ENCODE measurements around the gene SMCHD1.
"Not testable (repeated sequence)": the region's sequence is repeated elsewhere in the genome, so short reads cannot be mapped to it uniquely, and the experiment has no call there.

SMCHD1 gene

DNA sequence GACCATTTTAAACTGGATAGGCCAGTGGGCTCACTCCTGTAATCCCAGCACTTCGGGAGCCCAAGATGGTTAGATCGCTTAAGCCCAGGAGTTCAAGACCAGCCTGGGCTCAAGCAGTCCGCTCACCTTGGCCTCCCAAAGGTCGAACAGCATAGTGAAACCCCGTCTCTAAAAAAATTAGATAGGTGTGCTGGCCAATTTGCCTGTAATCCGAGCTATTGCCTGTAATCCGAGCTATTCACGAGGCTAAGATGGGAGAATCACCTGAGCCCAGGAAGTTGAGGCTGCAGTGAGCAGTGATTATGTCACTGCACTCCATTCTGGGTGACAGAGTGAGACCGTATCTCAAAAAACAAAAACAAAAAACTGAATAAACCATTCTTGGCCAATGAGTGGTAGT, 138.6 kb downstream of the SMCHD1 start:
- no peak for TF ChIP-seq POLR2A (IDR thresholded peaks at IDR 0.05; ENCODE audit: low read depth, low read length)
- DNase-seq (ENCODE audit: insufficient read length, low spot score) (no peak), FAIRE-seq (no peak)

- no peak for TF ChIP-seq POLR2A (IDR thresholded peaks at IDR 0.05; ENCODE audit: low read depth, low read length)
- no peak for FAIRE-seq
- DNase-seq (ENCODE audit: insufficient read length, low spot score): no peak
Measured at GRCh38 chr18:2797951-2798350, 142.4 kb downstream of the SMCHD1 start.

DNA sequence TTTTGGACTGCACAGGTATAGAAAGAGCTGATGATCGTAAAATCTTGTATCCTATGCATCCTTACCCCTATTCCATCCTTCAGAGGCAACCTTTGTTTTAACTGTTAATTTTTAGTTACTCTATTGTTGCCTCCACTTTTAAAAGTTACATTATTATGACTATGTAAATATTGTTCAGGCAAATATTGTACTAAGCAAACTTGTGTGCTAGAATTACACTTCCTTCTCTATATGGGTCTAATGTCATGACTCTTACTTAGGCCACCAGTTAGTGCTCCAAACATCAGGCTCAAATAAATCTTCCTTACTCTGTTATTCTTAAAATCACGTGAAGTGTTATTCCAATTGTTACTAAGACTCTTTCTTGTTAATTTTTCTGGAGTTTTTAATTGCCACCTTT, 143.8 kb downstream of the SMCHD1 start:
- TF ChIP-seq POLR2A (IDR thresholded peaks at IDR 0.05; ENCODE audit: low read depth, low read length): no peak
- DNase-seq (ENCODE audit: insufficient read length, low spot score) (no peak), FAIRE-seq (no peak)

- no peak for TF ChIP-seq POLR2A (IDR thresholded peaks at IDR 0.05; ENCODE audit: low read depth, low read length)
- peak; percentile 71 for FAIRE-seq
- DNase-seq (ENCODE audit: insufficient read length, low spot score): no peak
Measured at GRCh38 chr18:2805970-2806943, 150.7 kb downstream of the SMCHD1 start.

- not testable (repeated sequence) for FAIRE-seq
Measured at GRCh38 chr18:2808640-2809039, 153.1 kb downstream of the SMCHD1 start.

DNA sequence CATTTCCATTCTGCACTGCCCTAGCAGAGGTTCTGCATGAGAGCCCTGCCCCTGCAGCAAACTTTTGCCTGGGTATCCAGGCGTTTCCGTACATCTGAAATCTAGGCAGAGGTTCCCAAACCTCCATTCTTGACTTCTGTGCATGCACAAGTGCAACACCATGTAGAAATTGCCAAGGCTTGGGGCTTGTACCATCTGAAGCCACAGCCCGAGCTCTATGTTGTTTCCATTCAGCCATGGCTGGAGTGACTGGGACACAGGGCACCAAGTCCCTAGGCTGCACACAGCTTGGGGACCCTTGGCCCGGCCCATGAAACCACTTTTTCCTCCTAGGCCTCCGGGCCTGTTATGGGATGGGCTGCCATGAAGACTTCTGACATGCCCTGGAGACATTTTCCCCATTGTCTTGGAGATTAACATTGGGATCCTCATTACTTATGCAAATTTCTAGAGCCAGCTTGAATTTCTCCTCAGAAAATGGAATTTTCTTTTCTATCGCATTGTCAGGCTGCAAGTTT, 154.2 kb downstream of the SMCHD1 start:
- not testable (repeated sequence) for FAIRE-seq; DNase-seq (ENCODE audit: insufficient read length, low spot score)

More at GRCh38 chr18:2808640-2809039, 153.1 kb downstream of the SMCHD1 start:
- DNase-seq (ENCODE audit: insufficient read length, low spot score): not testable (repeated sequence)

DNA sequence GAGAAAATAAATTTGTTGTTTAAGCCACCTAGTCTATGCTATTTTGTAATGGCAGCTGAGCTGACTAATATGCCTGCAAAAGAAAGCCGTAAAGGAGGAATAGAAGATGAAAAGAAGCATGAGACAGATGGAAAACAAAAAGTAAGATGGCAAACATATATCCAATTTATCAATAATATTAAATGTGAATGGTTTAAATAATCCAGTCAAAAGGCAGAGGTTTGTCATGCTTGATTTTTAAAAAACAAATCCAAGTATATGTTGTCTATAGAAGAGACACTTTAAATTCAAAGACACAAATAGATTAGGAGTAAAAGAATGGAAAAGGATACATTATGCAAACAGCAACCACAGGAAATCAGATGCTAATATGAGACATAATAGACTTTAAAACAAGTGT, 155.9 kb downstream of the SMCHD1 start:
- TF ChIP-seq POLR2A (IDR thresholded peaks at IDR 0.05; ENCODE audit: low read depth, low read length): no peak
- no peak for FAIRE-seq
- DNase-seq (ENCODE audit: insufficient read length, low spot score): no peak

DNA sequence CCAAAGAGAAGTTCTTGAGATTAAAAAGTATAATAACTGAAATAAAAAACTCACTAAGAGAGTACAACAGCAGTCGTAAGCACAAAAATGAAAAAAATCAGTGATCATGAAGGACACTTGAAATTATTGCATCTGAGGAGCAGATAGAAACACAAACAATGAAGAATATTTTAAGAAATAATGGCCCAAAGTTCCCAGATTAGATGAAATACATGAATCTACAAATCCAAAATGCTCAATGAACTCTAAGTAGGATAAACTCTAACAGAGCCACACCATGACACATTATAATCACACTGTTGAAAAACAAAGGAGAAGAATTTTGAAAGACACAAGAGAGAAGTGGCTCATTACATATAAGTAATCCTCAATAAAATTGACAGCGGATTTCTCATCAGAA, 159.4 kb downstream of the SMCHD1 start:
- FAIRE-seq: no peak
- TF ChIP-seq POLR2A (IDR thresholded peaks at IDR 0.05; ENCODE audit: low read depth, low read length): no peak
- no peak for DNase-seq (ENCODE audit: insufficient read length, low spot score)

GRCh38 chr18:2818281-2818680, 162.8 kb downstream of the SMCHD1 start:
- DNase-seq (ENCODE audit: insufficient read length, low spot score) (no peak), FAIRE-seq (no peak)
- TF ChIP-seq POLR2A (IDR thresholded peaks at IDR 0.05; ENCODE audit: low read depth, low read length): no peak

- FAIRE-seq: no peak
- TF ChIP-seq POLR2A (IDR thresholded peaks at IDR 0.05; ENCODE audit: low read depth, low read length): no peak
- DNase-seq (ENCODE audit: insufficient read length, low spot score): no peak
Measured at GRCh38 chr18:2821695-2822094, 166.2 kb downstream of the SMCHD1 start.

DNA sequence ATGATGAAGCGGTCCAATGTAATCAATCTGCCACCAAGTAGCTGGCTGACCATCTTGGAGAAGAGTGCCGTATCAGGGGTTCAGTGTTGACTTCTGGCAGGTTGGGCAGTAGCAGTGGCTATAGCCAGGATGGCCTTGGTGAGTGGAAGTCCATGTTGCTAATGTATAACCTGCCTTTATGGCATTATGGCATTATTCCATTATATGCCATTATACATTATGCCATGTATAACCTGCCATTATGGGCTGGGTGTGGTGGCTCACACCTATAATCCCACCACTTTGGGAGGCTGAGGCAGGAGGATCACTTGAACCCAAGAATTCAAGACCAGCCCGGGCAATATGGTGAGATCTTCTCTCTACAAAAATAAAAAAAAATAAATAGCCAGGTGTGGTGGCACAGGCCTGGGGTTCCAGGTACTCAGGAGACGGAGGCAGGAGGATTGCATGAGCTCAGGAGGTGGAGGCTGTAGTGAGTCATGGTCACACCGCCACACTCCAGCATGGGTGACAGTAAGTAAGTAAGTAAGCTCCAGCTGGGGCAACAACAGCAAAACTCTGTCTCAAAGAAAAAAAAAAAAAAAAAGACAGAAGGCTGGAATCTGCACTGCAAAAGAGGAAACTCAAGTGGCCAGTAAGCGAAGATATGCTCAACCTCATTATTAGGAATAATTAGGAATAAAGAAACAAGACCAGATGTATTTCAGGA, 166.8 kb downstream of the SMCHD1 start:
- TF ChIP-seq POLR2A (IDR thresholded peaks at IDR 0.05; ENCODE audit: low read depth, low read length): no peak
- FAIRE-seq: no peak
- DNase-seq (ENCODE audit: insufficient read length, low spot score): no peak

DNA sequence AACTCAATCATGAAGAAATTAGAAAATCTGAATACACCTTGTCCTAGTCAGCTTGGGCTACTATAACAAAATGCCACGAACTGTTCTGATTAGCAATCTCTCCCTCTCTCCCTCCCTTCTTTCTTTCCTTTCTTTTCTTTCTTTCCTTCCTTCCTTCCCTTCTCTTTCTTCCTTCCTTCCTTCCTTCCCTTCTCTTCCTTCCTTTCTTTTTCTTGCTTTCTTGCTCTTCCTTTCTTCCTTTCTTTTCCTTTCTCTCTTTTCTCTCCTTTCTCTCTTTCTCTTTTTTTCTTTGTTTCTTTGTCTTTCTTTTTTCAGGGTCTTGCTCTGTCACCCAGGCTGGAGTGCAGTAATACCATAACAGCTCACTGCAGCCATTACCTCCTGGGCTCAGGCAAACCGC, 167.7 kb downstream of the SMCHD1 start:
- TF ChIP-seq POLR2A (IDR thresholded peaks at IDR 0.05; ENCODE audit: low read depth, low read length): no peak
- DNase-seq (ENCODE audit: insufficient read length, low spot score) (no peak), FAIRE-seq (no peak)

GRCh38 chr18:2823966-2824365, 168.4 kb downstream of the SMCHD1 start:
- no peak for TF ChIP-seq POLR2A (IDR thresholded peaks at IDR 0.05; ENCODE audit: low read depth, low read length)
- DNase-seq (ENCODE audit: insufficient read length, low spot score): no peak
- no peak for FAIRE-seq

DNA sequence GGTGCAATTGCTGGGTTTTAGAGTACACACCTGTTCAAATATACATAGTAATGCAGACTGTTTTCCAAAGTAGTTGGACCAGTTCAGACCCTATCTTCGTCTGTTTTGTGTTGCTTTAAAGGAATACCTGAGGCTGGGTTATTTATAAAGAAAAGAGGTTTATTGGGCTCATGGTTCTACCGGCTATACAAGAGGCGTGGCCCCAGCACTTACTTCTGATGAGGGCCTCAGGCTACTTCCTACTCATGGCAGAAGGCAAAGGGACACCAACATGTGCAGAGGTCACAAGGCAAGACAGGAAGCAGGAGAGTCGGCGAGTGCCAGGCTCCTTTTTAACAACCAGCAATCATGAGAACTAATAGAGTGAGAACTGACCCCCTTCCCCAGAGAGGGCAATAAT, 169.3 kb downstream of the SMCHD1 start:
- no peak for TF ChIP-seq POLR2A (IDR thresholded peaks at IDR 0.05; ENCODE audit: low read depth, low read length)
- FAIRE-seq (no peak), DNase-seq (ENCODE audit: insufficient read length, low spot score) (no peak)
